ENCODE results near the gene LMTK2.

Gene LMTK2

GRCh38 chr7:98137134-98137825, 30.6 kb downstream of the LMTK2 start:
- DNase-seq (ENCODE audit: low read depth), result no peak

- no peak for DNase-seq (ENCODE audit: low read depth)
Observed at GRCh38 chr7:98137826-98138151, 31.1 kb downstream of the LMTK2 start.

- DNase-seq (ENCODE audit: low read depth), result no peak
Observed at GRCh38 chr7:98138672-98139071, 32.0 kb downstream of the LMTK2 start.

- no peak for DNase-seq (ENCODE audit: low read depth)
Observed at GRCh38 chr7:98142658-98143057, 36.0 kb downstream of the LMTK2 start.

GRCh38 chr7:98148607-98149006, 41.9 kb downstream of the LMTK2 start:
- no peak for DNase-seq (ENCODE audit: low read depth)

- DNase-seq (ENCODE audit: low read depth), result no peak
Observed at GRCh38 chr7:98149116-98149692, 42.5 kb downstream of the LMTK2 start.

GRCh38 chr7:98151884-98152283, 45.2 kb downstream of the LMTK2 start:
- DNase-seq (ENCODE audit: low read depth), result no peak

- DNase-seq (ENCODE audit: low read depth), result no peak
Observed at GRCh38 chr7:98156700-98157099, 50.0 kb downstream of the LMTK2 start.

GRCh38 chr7:98157761-98158160, 51.1 kb downstream of the LMTK2 start:
- DNase-seq (ENCODE audit: low read depth), result no peak

- no peak for DNase-seq (ENCODE audit: low read depth)
Observed at GRCh38 chr7:98162758-98163157, 56.1 kb downstream of the LMTK2 start.

- DNase-seq (ENCODE audit: low read depth), result no peak
Observed at GRCh38 chr7:98163269-98163668, 56.6 kb downstream of the LMTK2 start.

- no peak for DNase-seq (ENCODE audit: low read depth)
Observed at GRCh38 chr7:98163704-98164494, 57.2 kb downstream of the LMTK2 start.

- DNase-seq (ENCODE audit: low read depth), result peak; percentile 14
Observed at GRCh38 chr7:98165827-98166667, 59.4 kb downstream of the LMTK2 start.

GRCh38 chr7:98166668-98166970, 60.0 kb downstream of the LMTK2 start:
- no peak for DNase-seq (ENCODE audit: low read depth)

- DNase-seq (ENCODE audit: low read depth), result no peak
Observed at GRCh38 chr7:98167653-98168052, 61.0 kb downstream of the LMTK2 start.

GRCh38 chr7:98168181-98168903, 61.7 kb downstream of the LMTK2 start:
- peak; percentile 10 for DNase-seq (ENCODE audit: low read depth)

- DNase-seq (ENCODE audit: low read depth), result no peak
Observed at GRCh38 chr7:98168904-98169621, 62.4 kb downstream of the LMTK2 start.

- no peak for DNase-seq (ENCODE audit: low read depth)
Observed at GRCh38 chr7:98170966-98171365, 64.3 kb downstream of the LMTK2 start.

- DNase-seq (ENCODE audit: low read depth), result no peak
Observed at GRCh38 chr7:98171449-98171848, 64.8 kb downstream of the LMTK2 start.

- DNase-seq (ENCODE audit: low read depth), result no peak
Observed at GRCh38 chr7:98174334-98175259, 67.9 kb downstream of the LMTK2 start.
